PC-3 (cell line): Measurements from ENCODE around the gene ZNF469.

Experiments used
- CTCF ChIP-seq: fragments of 300-600 bp; sonication (generic); conservative IDR thresholded peaks from 2 replicates; pipeline ENCODE4 v1.5.1; 2017; ENCODE audit warnings: antibody characterized with exemption, low read depth, mild to moderate bottlenecking, low read length
- EZH2 ChIP-seq: fragments of 300-600 bp; sonication (generic); IDR thresholded peaks from one replicate; pipeline ENCODE4 v1.6.1; 2017; ENCODE audit warnings: antibody characterized with exemption, mild to moderate bottlenecking, low read length; ENCODE audit not compliant: unreplicated experiment
- EZH2phosphoT487 ChIP-seq: fragments of 300-600 bp; sonication (generic); IDR thresholded peaks from 2 replicates; pipeline ENCODE4 v1.6.1; 2018; ENCODE audit warnings: mild to moderate bottlenecking, antibody characterized with exemption, low read length, borderline replicate concordance

GRCh38 chr16:88426018-88426417 lies 43.3 kb downstream of the ZNF469 start:
- TF ChIP-seq CTCF (no peak), EZH2 (no peak), EZH2phosphoT487 (no peak)
